Measurements from ENCODE around the gene SLC12A8.

The SLC12A8 gene

DNA sequence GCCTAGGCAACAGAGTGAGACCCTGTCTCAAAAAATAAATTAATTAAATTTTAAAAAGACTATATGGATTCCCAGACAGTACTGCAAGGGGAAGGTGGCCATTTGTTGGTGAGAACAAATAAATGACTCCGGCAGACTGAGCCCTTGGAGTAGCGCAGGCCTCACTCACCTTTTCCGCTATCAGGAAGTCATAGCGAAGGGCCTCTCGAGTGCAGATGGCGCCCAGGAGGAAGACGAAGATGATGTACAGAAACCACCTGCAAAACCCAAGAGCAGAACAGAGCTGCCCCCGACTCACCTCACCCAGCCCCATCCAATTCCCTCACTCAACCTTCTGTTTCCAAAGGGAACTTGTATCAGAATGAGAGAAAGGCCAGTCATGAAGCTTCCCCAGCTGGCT, 93.9 kb downstream of the SLC12A8 start:
- no peak for TF ChIP-seq CTCF (IDR thresholded peaks at IDR 0.05; ENCODE audit: low read depth, low read length)
- Histone ChIP-seq H3K36me3 (no peaks in the 10 kb centered on the region), H3K27me3 (no peaks in the 10 kb centered on the region), H3K4me1 (peaks cover 11% of the 10 kb centered on the region), H3K9me3 (no peaks in the 10 kb centered on the region), H3K4me3 (ENCODE audit: low read depth, low read length) (no peak overlapping the region)
- DNase-seq = no peak

GRCh38 chr3:125117631-125118191, 94.8 kb downstream of the SLC12A8 start:
- Histone ChIP-seq H3K27me3 (no peaks in the 10 kb centered on the region), H3K36me3 (no peaks in the 10 kb centered on the region), H3K4me1 (peaks cover 8% of the 10 kb centered on the region), H3K9me3 (no peaks in the 10 kb centered on the region), H3K4me3 (ENCODE audit: low read depth, low read length) (no peak overlapping the region)
- DNase-seq = no peak
- TF ChIP-seq CTCF (IDR thresholded peaks at IDR 0.05; ENCODE audit: low read depth, low read length) = no peak

DNA sequence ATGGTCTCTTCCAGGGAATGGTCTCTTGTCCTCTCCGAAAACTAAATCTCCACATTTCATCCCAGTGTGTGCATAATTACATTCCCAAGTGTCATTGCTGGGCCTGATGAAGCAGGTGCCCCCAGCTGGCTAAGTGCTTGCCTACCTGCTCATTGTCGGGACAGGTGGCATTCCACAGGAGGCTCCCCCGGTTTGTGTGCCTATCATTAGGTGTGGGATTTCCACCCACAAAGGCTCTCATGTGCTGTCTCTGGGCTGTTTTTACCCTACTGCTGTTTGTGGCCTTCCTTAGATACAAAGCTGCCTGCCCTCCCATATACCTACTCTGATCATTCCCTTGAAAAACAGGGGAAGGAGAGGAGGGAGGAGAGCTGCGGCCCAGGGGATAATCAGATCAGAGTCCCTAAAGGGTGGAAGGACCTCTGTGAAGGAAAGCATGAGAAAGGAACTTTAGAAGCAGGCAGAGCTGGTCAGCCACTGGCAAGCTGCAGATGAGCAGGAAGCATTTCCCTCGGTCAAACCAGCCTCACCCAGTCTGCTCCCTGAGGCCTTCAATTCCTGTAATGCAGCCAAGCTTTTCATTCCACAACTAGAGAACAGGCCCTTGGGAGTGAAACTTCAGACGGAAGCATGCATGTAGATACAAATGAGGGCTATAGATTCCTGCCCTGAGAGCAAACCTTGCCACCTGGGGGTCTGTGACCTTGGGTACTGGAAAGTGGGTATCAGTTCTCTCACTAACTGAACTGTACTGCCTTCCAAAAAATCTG, 96.1 kb downstream of the SLC12A8 start:
- no peak for TF ChIP-seq CTCF (IDR thresholded peaks at IDR 0.05; ENCODE audit: low read depth, low read length)

DNA sequence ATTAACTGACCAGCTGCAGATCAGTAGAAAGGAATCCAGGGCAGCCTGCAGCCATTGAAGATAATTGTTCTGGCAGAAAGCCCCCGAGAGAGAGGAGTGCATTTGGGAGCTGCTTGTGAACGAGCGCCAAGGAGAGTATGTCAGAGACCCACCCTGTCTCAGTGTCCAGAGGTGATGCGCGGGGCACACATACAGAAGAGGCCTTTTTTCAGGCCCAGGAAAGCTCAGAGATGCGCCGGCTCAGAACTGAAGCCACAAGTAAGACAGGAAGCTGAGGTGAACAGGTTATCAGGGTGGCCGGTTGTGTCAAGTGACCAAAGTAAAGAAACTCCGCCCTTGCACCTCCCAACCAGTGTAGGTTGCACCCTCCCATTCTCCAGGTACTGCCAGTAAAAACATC, 96.9 kb downstream of the SLC12A8 start:
- no peaks in the 10 kb centered on the region for H3K36me3 ChIP-seq
- DNase-seq = no peak
- no peak for TF ChIP-seq CTCF (IDR thresholded peaks at IDR 0.05; ENCODE audit: low read depth, low read length)
- H3K4me3 ChIP-seq (ENCODE audit: low read depth, low read length) = no peak overlapping the region
- H3K27me3 ChIP-seq = no peaks in the 10 kb centered on the region
- peaks cover 1% of the 10 kb centered on the region for H3K4me1 ChIP-seq
- no peaks in the 10 kb centered on the region for H3K9me3 ChIP-seq

More for the DNA sequence above, 96.1 kb downstream of the SLC12A8 start:
- Histone ChIP-seq H3K36me3 (no peaks in the 10 kb centered on the region), H3K9me3 (no peaks in the 10 kb centered on the region), H3K4me1 (peaks cover 8% of the 10 kb centered on the region), H3K27me3 (no peaks in the 10 kb centered on the region), H3K4me3 (ENCODE audit: low read depth, low read length) (no peak overlapping the region)
- DNase-seq = no peak

DNA sequence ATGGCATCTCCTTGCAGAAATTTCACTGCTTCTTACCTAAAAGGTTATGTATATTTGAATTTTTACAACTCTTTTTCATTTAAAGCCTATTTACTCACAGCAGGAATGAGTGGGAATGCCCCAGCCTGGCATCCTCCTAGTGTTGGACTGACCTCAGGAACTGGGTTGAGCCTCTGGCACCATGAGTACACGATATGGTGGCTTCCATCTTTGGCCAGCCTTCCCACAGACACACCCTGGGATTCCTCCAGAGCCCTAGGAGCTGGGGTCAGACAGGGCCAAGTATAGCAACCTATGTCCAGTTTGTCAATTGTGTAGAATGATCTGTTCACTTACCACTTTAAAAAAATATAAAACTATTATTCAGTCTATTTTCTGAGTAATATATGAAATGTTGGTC, 99.6 kb downstream of the SLC12A8 start:
- TF ChIP-seq CTCF (IDR thresholded peaks at IDR 0.05; ENCODE audit: low read depth, low read length) = no peak
- H3K9me3 ChIP-seq = no peaks in the 10 kb centered on the region
- H3K27me3 ChIP-seq = no peaks in the 10 kb centered on the region
- H3K4me3 ChIP-seq (ENCODE audit: low read depth, low read length) = no peak overlapping the region
- no peak for DNase-seq
- H3K36me3 ChIP-seq = no peaks in the 10 kb centered on the region
- H3K4me1 ChIP-seq = no peaks in the 10 kb centered on the region

DNA sequence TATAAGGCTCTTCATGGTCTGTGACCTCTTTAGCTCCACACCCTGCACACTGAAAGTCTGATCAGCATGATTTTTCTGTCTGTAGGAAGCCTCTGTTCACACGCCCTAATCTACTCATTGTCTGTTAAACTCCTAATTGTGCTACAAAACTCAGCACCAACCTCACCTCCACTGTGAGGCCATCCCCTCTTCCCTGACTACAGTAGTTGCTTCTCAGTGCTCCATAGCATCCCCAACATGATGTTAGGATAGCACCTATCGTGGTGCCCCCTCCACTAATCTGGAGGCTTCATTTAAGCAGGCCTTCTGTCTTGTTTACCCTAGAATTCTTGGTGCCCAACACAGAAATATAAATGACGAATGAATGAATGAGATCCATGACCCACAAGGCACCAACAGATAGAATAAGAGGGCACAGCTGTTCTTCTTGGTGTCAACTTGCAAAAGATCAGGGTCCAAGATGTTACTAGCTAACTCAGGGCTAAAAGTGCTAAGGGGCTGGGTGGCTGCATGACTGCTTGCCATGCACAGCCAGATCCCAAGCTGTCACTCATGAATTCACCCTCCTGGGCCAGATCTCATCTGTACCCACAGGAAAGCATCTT, 101.6 kb downstream of the SLC12A8 start:
- TF ChIP-seq CTCF (IDR thresholded peaks at IDR 0.05; ENCODE audit: low read depth, low read length) = no peak
- no peaks in the 10 kb centered on the region for H3K36me3 ChIP-seq
- H3K9me3 ChIP-seq = no peaks in the 10 kb centered on the region
- H3K4me1 ChIP-seq = no peaks in the 10 kb centered on the region
- H3K4me3 ChIP-seq (ENCODE audit: low read depth, low read length) = no peak overlapping the region
- H3K27me3 ChIP-seq = no peaks in the 10 kb centered on the region
- DNase-seq = no peak
